Sigmoid colon (tissue), 4 donors: ENCODE results near the gene PLEKHN1.

Source experiments
- CTCF ChIP-seq, 4 experiments: fragments of 450-650 bp in 3 of 4; fragments of 200-600 bp in 1 of 4; IDR thresholded peaks; one replicate each; pipeline ENCODE4 v1.5.1; 2016 to 2019; ENCODE audit warnings: antibody characterized with exemption in 4 of 4, mild to moderate bottlenecking in 3 of 4, moderate library complexity in 2 of 4
- EP300 ChIP-seq, 4 donors: sonication (generic); formaldehyde crosslinking; IDR thresholded peaks; one replicate each; pipeline ENCODE4 v1.6.1; 2017; ENCODE audit warnings: antibody characterized with exemption in 4 of 4
- POLR2A ChIP-seq, 2 donors: fragments of 450-650 bp; IDR thresholded peaks; one replicate each; pipeline ENCODE4 v1.6.1; 2016; ENCODE audit warnings: antibody characterized with exemption in 2 of 2, mild to moderate bottlenecking in 2 of 2, moderate library complexity in 2 of 2
- POLR2AphosphoS5 ChIP-seq, 4 donors: sonication (generic); formaldehyde crosslinking; IDR thresholded peaks; one replicate each; pipeline ENCODE4 v1.6.1; 2017; ENCODE audit warnings: antibody characterized with exemption in 4 of 4

GRCh38 chr1:944341-945325 is 21.6 kb upstream of the PLEKHN1 start:
- TF ChIP-seq CTCF (IDR thresholded peaks at IDR 0.05) (no peak), POLR2A (IDR thresholded peaks at IDR 0.05) (no peak), POLR2AphosphoS5 (IDR thresholded peaks at IDR 0.05) (no peak), EP300 (IDR thresholded peaks at IDR 0.05) (no peak)
